ENCODE measurements around the gene ARHGAP45.

The ARHGAP45 gene

DNA sequence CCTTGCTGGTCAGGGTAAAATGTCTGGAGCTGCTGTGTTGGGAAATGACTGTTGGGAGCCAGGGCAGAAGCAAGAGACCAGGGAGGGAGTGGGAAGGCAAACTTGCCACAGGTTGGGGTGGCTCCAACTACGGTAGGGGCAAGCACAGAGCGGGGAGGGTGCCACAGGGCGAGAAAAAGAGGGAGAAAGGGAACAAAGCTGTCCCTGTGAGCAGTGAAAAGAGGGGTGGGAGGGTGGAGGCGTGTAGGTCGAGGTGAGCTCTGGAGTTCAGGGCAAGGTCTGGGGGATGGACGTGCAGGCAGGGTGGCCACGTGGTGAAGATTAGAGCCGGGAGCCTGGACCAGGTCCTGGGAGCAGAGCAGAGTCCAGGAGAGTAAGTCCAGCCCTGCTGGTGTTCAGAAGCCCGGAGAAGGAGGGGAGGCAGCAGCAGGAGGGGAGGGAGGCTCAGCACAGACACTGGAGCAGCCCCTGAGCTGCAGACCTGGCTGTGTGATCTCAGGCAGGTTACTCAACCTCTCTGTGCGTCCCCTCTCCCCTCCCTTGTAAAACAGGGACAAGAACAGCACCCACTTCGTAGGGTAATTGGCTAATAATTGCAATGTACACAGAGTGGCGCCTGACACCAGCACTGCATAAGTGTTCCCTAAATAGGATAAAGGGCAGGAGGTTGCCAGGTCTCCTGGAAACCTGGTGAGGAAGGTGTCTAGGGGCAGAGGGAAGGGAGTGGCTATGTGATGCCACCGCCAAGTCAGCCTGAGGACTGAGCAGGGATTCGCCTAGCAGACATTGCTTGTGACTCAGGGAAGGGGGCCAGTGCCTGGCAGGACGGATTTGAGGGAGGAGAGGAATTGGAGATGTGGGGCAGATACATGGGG, 31.4 kb downstream of the ARHGAP45 start:
- Histone ChIP-seq H3K9ac (ENCODE audit: low read length) (no peak overlapping the region), H3K27me3 (ENCODE audit: insufficient read depth, low read length) (no peaks in the 10 kb centered on the region), H3K9me3 (ENCODE audit: low read length) (no peaks in the 10 kb centered on the region), H3K9me2 (ENCODE audit: low read depth, low read length) (no peaks in the 10 kb centered on the region), H3K79me2 (ENCODE audit: insufficient read depth, low read length) (peaks cover 12% of the 10 kb centered on the region), H4K20me1 (ENCODE audit: insufficient read depth, low read length) (no peaks in the 10 kb centered on the region), H2AFZ (ENCODE audit: low read length) (no peak overlapping the region), H3K4me1 (ENCODE audit: insufficient read depth, low read length, severe bottlenecking) (peaks cover 39% of the 10 kb centered on the region), H3K36me3 (ENCODE audit: insufficient read depth, low read length) (peaks cover 4% of the 10 kb centered on the region; the same call in 1 of the 2 replicates), H3K27ac (ENCODE audit: low read depth, low read length, poor library complexity, severe bottlenecking) (no peak overlapping the region), H3K4me2 (ENCODE audit: low read length) (no peak overlapping the region), H3K4me3 (ENCODE audit: low read depth, low read length, poor library complexity, severe bottlenecking) (no peak overlapping the region), H3F3A (ENCODE audit: insufficient read depth, low read length) (no peaks in the 10 kb centered on the region)
- TF ChIP-seq, protein P1, sequence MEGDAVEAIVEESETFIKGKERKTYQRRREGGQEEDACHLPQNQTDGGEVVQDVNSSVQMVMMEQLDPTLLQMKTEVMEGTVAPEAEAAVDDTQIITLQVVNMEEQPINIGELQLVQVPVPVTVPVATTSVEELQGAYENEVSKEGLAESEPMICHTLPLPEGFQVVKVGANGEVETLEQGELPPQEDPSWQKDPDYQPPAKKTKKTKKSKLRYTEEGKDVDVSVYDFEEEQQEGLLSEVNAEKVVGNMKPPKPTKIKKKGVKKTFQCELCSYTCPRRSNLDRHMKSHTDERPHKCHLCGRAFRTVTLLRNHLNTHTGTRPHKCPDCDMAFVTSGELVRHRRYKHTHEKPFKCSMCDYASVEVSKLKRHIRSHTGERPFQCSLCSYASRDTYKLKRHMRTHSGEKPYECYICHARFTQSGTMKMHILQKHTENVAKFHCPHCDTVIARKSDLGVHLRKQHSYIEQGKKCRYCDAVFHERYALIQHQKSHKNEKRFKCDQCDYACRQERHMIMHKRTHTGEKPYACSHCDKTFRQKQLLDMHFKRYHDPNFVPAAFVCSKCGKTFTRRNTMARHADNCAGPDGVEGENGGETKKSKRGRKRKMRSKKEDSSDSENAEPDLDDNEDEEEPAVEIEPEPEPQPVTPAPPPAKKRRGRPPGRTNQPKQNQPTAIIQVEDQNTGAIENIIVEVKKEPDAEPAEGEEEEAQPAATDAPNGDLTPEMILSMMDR (IDR thresholded peaks at IDR 0.05; ENCODE audit: low read length) = no peak
- no peak for TF ChIP-seq EZH2 (IDR thresholded peaks at IDR 0.05; ENCODE audit: borderline replicate concordance, low read length)

DNA sequence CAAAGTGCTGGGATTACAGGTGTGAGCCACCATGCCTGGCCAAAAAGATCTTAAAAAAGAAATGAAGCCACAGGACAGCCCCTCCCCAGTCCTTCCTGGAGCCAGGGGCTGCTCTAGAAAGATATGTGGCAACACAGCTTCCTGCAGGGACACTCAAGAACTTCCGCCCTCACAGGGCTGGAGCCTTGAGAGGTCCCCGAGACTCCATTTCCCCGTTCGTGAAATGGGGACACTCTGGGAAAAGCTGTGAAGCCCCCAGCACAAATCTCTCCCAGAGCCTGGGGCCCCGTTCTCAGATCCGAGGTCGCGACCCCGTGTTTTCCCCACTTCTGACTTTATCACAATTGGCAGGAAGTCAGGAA, 34.4 kb downstream of the ARHGAP45 start:
- Histone ChIP-seq H3K27me3 (ENCODE audit: insufficient read depth, low read length) (no peaks in the 10 kb centered on the region), H3K4me2 (ENCODE audit: low read length) (peak overlapping the region; percentile 18; the same call in 1 of the 2 replicates), H3K9me2 (ENCODE audit: low read depth, low read length) (no peaks in the 10 kb centered on the region), H3K79me2 (ENCODE audit: insufficient read depth, low read length) (no peaks in the 10 kb centered on the region), H3K9me3 (ENCODE audit: low read length) (no peaks in the 10 kb centered on the region), H3K9ac (ENCODE audit: low read length) (no peak overlapping the region; the same call in 1 of the 2 replicates), H3K4me1 (ENCODE audit: insufficient read depth, low read length, severe bottlenecking) (peaks cover 35% of the 10 kb centered on the region), H3K27ac (ENCODE audit: low read depth, low read length, poor library complexity, severe bottlenecking) (peak overlapping the region; percentile 66), H3K4me3 (ENCODE audit: low read depth, low read length, poor library complexity, severe bottlenecking) (no peak overlapping the region), H3F3A (ENCODE audit: insufficient read depth, low read length) (no peaks in the 10 kb centered on the region), H3K36me3 (ENCODE audit: insufficient read depth, low read length) (peaks cover 5% of the 10 kb centered on the region; the same call in 1 of the 2 replicates), H4K20me1 (ENCODE audit: insufficient read depth, low read length) (no peaks in the 10 kb centered on the region), H2AFZ (ENCODE audit: low read length) (no peak overlapping the region)
- no peak for TF ChIP-seq EZH2 (IDR thresholded peaks at IDR 0.05; ENCODE audit: borderline replicate concordance, low read length)
- TF ChIP-seq, protein P1 (IDR thresholded peaks at IDR 0.05; ENCODE audit: low read length) = no peak

DNA sequence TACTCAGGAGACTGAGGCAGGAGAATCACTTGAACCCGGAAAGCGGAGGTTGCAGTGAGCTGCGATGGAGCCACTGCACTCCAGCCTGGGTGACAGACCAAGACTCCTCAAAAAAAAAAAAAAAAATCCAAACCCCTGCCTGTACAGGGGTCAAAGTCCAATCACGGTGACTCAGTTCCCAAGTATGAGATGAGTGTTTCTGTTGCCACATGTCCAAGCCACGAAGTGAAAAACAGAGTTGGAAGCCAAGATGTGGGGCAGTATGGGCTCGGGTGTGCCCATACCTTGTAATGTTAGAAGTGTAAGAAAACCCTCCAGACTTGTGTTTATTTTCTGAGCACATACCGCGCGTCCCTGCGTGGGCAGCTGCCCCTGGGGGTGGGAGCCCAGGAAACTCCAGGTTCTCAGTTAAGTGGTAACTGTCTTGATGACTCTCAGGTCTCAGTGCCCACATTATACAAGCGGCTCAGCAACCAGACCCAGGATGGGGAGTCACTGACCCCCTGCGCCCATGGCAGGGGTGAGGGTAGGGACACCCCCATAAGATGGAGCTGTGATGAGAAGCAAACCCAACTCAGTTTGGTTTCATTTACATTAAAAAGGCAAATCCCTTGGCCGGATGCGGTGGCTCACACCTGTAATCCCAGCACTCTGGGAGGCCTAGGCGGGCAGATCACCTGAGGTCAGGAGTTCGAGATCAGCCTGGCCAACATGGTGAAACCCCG, 35.6 kb downstream of the ARHGAP45 start:
- Histone ChIP-seq H2AFZ (ENCODE audit: low read length) (no peak overlapping the region), H3K4me1 (ENCODE audit: insufficient read depth, low read length, severe bottlenecking) (peaks cover 41% of the 10 kb centered on the region), H3K9me2 (ENCODE audit: low read depth, low read length) (no peaks in the 10 kb centered on the region), H3K27me3 (ENCODE audit: insufficient read depth, low read length) (no peaks in the 10 kb centered on the region), H3K27ac (ENCODE audit: low read depth, low read length, poor library complexity, severe bottlenecking) (peak overlapping the region; percentile 66), H4K20me1 (ENCODE audit: insufficient read depth, low read length) (no peaks in the 10 kb centered on the region), H3K4me3 (ENCODE audit: low read depth, low read length, poor library complexity, severe bottlenecking) (no peak overlapping the region), H3K79me2 (ENCODE audit: insufficient read depth, low read length) (no peaks in the 10 kb centered on the region), H3K36me3 (ENCODE audit: insufficient read depth, low read length) (peaks cover 11% of the 10 kb centered on the region; the same call in 1 of the 2 replicates), H3K4me2 (ENCODE audit: low read length) (no peak overlapping the region), H3K9me3 (ENCODE audit: low read length) (no peaks in the 10 kb centered on the region), H3K9ac (ENCODE audit: low read length) (no peak overlapping the region), H3F3A (ENCODE audit: insufficient read depth, low read length) (no peaks in the 10 kb centered on the region)
- TF ChIP-seq, protein P1 (IDR thresholded peaks at IDR 0.05; ENCODE audit: low read length) = no peak
- no peak for TF ChIP-seq EZH2 (IDR thresholded peaks at IDR 0.05; ENCODE audit: borderline replicate concordance, low read length)

Data from OCI-LY1 (cell line).